SK-N-SH treated with all-trans-retinoic acid at 6 μM for 48 hours (cell line): Measurements from ENCODE around the gene GABRR3.

Experiments
- ESRRG ChIP-seq: fragments of 250-450 bp; sonication (Bioruptor Pico); IDR thresholded peaks from 2 replicates; pipeline ENCODE4 v1.6.1; 2021; ENCODE audit warnings: mild to moderate bottlenecking
- GLIS3 ChIP-seq: fragments of 250-450 bp; sonication (Bioruptor Pico); IDR thresholded peaks from 2 replicates; pipeline ENCODE4 v1.5.0; 2020; ENCODE audit warnings: mild to moderate bottlenecking, moderate library complexity
- OSR1 ChIP-seq: fragments of 250-450 bp; sonication (Bioruptor Pico); IDR thresholded peaks from 2 replicates; pipeline ENCODE4 v1.8.0; 2022; ENCODE audit warnings: moderate library complexity, mild to moderate bottlenecking, inconsistent platforms
- PATZ1 ChIP-seq: fragments of 250-450 bp; sonication (Bioruptor Pico); IDR thresholded peaks from 2 replicates; pipeline ENCODE4 v1.8.0; 2020; ENCODE audit warnings: mild to moderate bottlenecking, moderate library complexity, borderline replicate concordance
- TOX ChIP-seq: fragments of 250-450 bp; sonication (Bioruptor Pico); IDR thresholded peaks from 2 replicates; pipeline ENCODE4 v1.8.0; 2021; ENCODE audit warnings: mild to moderate bottlenecking, moderate library complexity, borderline replicate concordance
- ZFP3 ChIP-seq: fragments of 250-450 bp; sonication (Bioruptor Pico); IDR thresholded peaks from 2 replicates; pipeline ENCODE4 v1.5.0; 2020; ENCODE audit warnings: mild to moderate bottlenecking, moderate library complexity
- ZNF8 ChIP-seq: fragments of 450-650 bp; formaldehyde crosslinking; IDR thresholded peaks from 2 replicates; pipeline ENCODE4 v1.5.0; 2020; ENCODE audit warnings: mild to moderate bottlenecking, moderate library complexity

- TF ChIP-seq OSR1 (CRISPR knock-in tag) (no peak), TOX (no peak), GLIS3 (CRISPR knock-in tag) (no peak), ZFP3 (no peak), PATZ1 (no peak), ZNF8 (CRISPR knock-in tag) (no peak), ESRRG (CRISPR knock-in tag) (no peak)
These were observed 84.8 kb downstream of the GABRR3 start for GRCh38 chr3:97950360-97950759.
